Adrenal gland (tissue), 5 donors: ENCODE data around the gene SLC9A9.

Experiments used
- POLR2A ChIP-seq, 2 donors: fragments of 450-650 bp; IDR thresholded peaks; one replicate each; pipeline ENCODE4 v1.6.1; 2017; ENCODE audit warnings: antibody characterized with exemption in 2 of 2, mild to moderate bottlenecking in 2 of 2, moderate library complexity in 1 of 2
- TF ChIP-seq, protein P1 (sequence below), 6 experiments: fragments of 450-650 bp in 4 of 6; fragments of 200-600 bp in 2 of 6; sonication (generic) in 1 of 6; IDR thresholded peaks; 1 replicate in 5 of 6; 2 replicates in 1 of 6; pipeline versions ENCODE4 v1.5.1 to v1.8.0; 2016 to 2021; ENCODE audit warnings: antibody characterized with exemption in 6 of 6, mild to moderate bottlenecking in 2 of 6, moderate library complexity in 1 of 6
- donor health status: DM: no; HTN: no; CAD: no.

DNA sequence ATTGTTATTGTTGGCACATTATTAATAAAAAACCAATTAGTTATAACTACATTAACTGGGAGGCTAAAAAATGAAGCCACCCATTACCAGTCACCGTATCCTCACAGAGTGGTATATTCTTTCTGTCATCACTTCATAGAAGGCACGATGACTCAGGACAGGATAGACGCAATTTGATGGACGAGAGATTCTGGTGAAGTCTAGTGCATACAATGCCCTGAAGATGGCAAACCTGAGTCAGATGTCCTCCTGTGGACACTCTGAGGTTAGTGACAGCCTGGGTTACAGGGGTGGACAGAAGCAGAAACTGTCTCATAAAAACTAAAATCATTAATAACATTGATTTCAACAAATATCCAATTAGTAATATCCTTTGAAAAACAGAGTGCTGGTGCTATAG, 150.3 kb downstream of the SLC9A9 start:
- TF ChIP-seq, protein P1, sequence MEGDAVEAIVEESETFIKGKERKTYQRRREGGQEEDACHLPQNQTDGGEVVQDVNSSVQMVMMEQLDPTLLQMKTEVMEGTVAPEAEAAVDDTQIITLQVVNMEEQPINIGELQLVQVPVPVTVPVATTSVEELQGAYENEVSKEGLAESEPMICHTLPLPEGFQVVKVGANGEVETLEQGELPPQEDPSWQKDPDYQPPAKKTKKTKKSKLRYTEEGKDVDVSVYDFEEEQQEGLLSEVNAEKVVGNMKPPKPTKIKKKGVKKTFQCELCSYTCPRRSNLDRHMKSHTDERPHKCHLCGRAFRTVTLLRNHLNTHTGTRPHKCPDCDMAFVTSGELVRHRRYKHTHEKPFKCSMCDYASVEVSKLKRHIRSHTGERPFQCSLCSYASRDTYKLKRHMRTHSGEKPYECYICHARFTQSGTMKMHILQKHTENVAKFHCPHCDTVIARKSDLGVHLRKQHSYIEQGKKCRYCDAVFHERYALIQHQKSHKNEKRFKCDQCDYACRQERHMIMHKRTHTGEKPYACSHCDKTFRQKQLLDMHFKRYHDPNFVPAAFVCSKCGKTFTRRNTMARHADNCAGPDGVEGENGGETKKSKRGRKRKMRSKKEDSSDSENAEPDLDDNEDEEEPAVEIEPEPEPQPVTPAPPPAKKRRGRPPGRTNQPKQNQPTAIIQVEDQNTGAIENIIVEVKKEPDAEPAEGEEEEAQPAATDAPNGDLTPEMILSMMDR (IDR thresholded peaks at IDR 0.05): no peak
- no peak for TF ChIP-seq POLR2A (IDR thresholded peaks at IDR 0.05)
